Measurements from ENCODE around the gene SFSWAP.

The SFSWAP gene

DNA sequence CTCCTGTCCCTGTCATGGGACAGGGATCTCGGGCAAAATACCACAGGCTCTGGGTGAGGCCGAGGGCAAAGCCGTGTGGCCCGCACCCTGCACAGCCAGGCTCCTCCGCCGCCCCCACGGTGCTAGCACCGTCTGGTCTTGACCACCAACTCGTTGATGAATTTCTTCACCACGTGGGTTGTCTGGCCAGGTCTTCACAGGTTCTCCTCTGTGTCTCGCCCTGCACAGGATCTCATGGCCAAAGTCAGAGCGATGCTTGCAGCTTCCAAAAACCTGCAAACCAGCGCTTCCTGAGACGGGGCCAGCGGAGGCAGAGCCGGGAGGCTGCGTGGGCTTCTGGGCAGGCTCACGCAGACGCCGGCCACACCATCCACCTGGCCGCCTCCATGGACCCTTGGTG, 88.3 kb downstream of the SFSWAP start:
- TF ChIP-seq POU6F1 (CRISPR knock-in tag; IDR thresholded peaks at IDR 0.05; ENCODE audit: borderline replicate concordance, low read depth) = no peak
- no peak for TF ChIP-seq PPARA (CRISPR knock-in tag; IDR thresholded peaks at IDR 0.05; ENCODE audit: borderline replicate concordance)
- TF ChIP-seq ZC3H10 (CRISPR knock-in tag; IDR thresholded peaks at IDR 0.05) = no peak
- no peak for ATAC-seq

- TF ChIP-seq BACH2 (CRISPR knock-in tag; IDR thresholded peaks at IDR 0.05; ENCODE audit: borderline replicate concordance) = no peak
- TF ChIP-seq, protein P1, sequence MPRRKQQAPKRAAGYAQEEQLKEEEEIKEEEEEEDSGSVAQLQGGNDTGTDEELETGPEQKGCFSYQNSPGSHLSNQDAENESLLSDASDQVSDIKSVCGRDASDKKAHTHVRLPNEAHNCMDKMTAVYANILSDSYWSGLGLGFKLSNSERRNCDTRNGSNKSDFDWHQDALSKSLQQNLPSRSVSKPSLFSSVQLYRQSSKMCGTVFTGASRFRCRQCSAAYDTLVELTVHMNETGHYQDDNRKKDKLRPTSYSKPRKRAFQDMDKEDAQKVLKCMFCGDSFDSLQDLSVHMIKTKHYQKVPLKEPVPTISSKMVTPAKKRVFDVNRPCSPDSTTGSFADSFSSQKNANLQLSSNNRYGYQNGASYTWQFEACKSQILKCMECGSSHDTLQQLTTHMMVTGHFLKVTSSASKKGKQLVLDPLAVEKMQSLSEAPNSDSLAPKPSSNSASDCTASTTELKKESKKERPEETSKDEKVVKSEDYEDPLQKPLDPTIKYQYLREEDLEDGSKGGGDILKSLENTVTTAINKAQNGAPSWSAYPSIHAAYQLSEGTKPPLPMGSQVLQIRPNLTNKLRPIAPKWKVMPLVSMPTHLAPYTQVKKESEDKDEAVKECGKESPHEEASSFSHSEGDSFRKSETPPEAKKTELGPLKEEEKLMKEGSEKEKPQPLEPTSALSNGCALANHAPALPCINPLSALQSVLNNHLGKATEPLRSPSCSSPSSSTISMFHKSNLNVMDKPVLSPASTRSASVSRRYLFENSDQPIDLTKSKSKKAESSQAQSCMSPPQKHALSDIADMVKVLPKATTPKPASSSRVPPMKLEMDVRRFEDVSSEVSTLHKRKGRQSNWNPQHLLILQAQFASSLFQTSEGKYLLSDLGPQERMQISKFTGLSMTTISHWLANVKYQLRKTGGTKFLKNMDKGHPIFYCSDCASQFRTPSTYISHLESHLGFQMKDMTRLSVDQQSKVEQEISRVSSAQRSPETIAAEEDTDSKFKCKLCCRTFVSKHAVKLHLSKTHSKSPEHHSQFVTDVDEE (CRISPR knock-in tag; IDR thresholded peaks at IDR 0.05) = no peak
- no peak for TF ChIP-seq PPARA (CRISPR knock-in tag; IDR thresholded peaks at IDR 0.05; ENCODE audit: borderline replicate concordance)
- no peak for TF ChIP-seq ZNF8 (CRISPR knock-in tag; IDR thresholded peaks at IDR 0.05)
- no peak for TF ChIP-seq CSDC2 (CRISPR knock-in tag; IDR thresholded peaks at IDR 0.05)
- no peak for TF ChIP-seq CSRNP3 (CRISPR knock-in tag; IDR thresholded peaks at IDR 0.05)
- TF ChIP-seq TOX (CRISPR knock-in tag; IDR thresholded peaks at IDR 0.05; ENCODE audit: borderline replicate concordance) = no peak
- TF ChIP-seq RARB (CRISPR knock-in tag; IDR thresholded peaks at IDR 0.05) = no peak
- TF ChIP-seq ZC3H10 (CRISPR knock-in tag; IDR thresholded peaks at IDR 0.05) = no peak
- TF ChIP-seq TCF4 (CRISPR knock-in tag; IDR thresholded peaks at IDR 0.05; ENCODE audit: borderline replicate concordance) = no peak
- no peak for TF ChIP-seq ARNTL (CRISPR knock-in tag; IDR thresholded peaks at IDR 0.05; ENCODE audit: borderline replicate concordance, low read depth)
- no peak for TF ChIP-seq ISL1 (CRISPR knock-in tag; IDR thresholded peaks at IDR 0.05)
- TF ChIP-seq GLIS3 (CRISPR knock-in tag; IDR thresholded peaks at IDR 0.05) = no peak
- TF ChIP-seq OSR1 (CRISPR knock-in tag; IDR thresholded peaks at IDR 0.05) = no peak
- TF ChIP-seq ZNF70 (CRISPR knock-in tag; IDR thresholded peaks at IDR 0.05) = no peak
- no peak for TF ChIP-seq PATZ1 (CRISPR knock-in tag; IDR thresholded peaks at IDR 0.05; ENCODE audit: borderline replicate concordance)
- ATAC-seq = no peak
Observed at GRCh38 chr12:131799828-131800593, 89.1 kb downstream of the SFSWAP start.

DNA sequence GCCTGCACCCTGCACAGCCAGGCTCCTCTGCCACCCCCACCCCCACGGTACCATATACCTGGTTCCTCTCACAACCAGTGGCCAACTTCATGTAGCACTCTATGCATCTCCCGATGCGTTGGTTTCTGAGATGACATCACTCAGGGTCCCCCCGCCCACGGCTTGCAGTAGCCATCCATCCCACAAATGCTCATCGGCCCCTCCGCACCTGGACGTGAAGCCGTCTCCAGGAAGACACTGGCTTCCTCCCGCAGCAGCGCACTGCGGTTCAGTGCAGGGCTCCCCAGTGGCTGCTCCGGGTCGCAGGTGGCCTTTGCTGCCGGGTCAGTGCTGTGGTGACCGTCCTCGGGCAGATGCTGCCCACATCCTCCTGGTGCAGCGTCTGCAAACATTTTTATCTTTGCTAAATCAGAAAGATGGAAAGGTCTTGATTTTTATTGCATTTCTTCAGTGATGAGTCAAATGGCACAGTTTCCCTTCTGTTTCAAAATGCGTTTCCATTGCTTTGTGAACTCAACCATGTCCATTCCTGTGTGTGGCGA, 89.8 kb downstream of the SFSWAP start:
- no peak for ATAC-seq
- no peak for TF ChIP-seq ISL1 (CRISPR knock-in tag; IDR thresholded peaks at IDR 0.05)
- no peak for TF ChIP-seq OSR1 (CRISPR knock-in tag; IDR thresholded peaks at IDR 0.05)
- TF ChIP-seq PATZ1 (CRISPR knock-in tag; IDR thresholded peaks at IDR 0.05; ENCODE audit: borderline replicate concordance) = no peak
- TF ChIP-seq ZNF565 (CRISPR knock-in tag; conservative IDR thresholded peaks at IDR 0.05; ENCODE audit: low read depth) = no peak
- no peak for TF ChIP-seq ZNF8 (CRISPR knock-in tag; IDR thresholded peaks at IDR 0.05)
- no peak for TF ChIP-seq ZFP30 (CRISPR knock-in tag; IDR thresholded peaks at IDR 0.05)
- no peak for TF ChIP-seq CSRNP3 (CRISPR knock-in tag; IDR thresholded peaks at IDR 0.05)
- no peak for TF ChIP-seq SNAI2 (CRISPR knock-in tag; IDR thresholded peaks at IDR 0.05)
- TF ChIP-seq, protein P1 (CRISPR knock-in tag; IDR thresholded peaks at IDR 0.05) = no peak
- no peak for TF ChIP-seq GLIS3 (CRISPR knock-in tag; IDR thresholded peaks at IDR 0.05)
- no peak for TF ChIP-seq ZFP3 (CRISPR knock-in tag; IDR thresholded peaks at IDR 0.05)
- no peak for TF ChIP-seq TCF4 (CRISPR knock-in tag; IDR thresholded peaks at IDR 0.05; ENCODE audit: borderline replicate concordance)
- no peak for TF ChIP-seq ZNF70 (CRISPR knock-in tag; IDR thresholded peaks at IDR 0.05)

Data from SK-N-SH treated with all-trans-retinoic acid at 6 μM for 48 hours (cell line).